Ovary (tissue), 9 donors: ENCODE data around the gene CPT1C. TPM values are rescaled to one million over a fixed set of nuclear protein-coding genes. Genes with fewer than 3 reads are reported as not detected.

Source experiments
- DNase-seq, 5 donors: peaks; one replicate each; pipeline ENCODE4 v3.0.0-alpha.2; 2019 to 2020
- H3K27ac ChIP-seq, 2 donors: fragments of 200-600 bp; one replicate each; pipeline versions ENCODE4 v1.5.1 to v1.8.0; 2019 to 2022
- H3K27me3 ChIP-seq: fragments of 200-600 bp; one replicate; pipeline ENCODE4 v1.8.0; 2022
- H3K36me3 ChIP-seq: fragments of 200-600 bp; sonication (generic); one replicate; pipeline ENCODE4 v1.5.1; 2019
- H3K4me1 ChIP-seq: one replicate; pipeline ENCODE4 v1.8.1; 2013; ENCODE audit warnings: mild to moderate bottlenecking, moderate library complexity; ENCODE audit not compliant: insufficient read depth
- H3K4me3 ChIP-seq: fragments of 200-600 bp; sonication (generic); one replicate; pipeline ENCODE4 v1.5.1; 2017
- H3K9me3 ChIP-seq, 2 donors: fragments of 200-600 bp in 1 of 2; sonication (generic) in 1 of 2; one replicate each; pipeline versions ENCODE4 v1.5.1 to v1.8.1; 2013 to 2019; ENCODE audit warnings: mild to moderate bottlenecking in 1 of 2, moderate library complexity in 1 of 2
- CTCF ChIP-seq, 3 donors: fragments of 450-650 bp in 2 of 3; fragments of 200-600 bp in 1 of 3; IDR thresholded peaks; one replicate each; pipeline versions ENCODE4 v1.5.1 to v1.8.0; 2016 to 2022; ENCODE audit warnings: antibody characterized with exemption in 3 of 3, mild to moderate bottlenecking in 1 of 3
- EP300 ChIP-seq: sonication (generic); formaldehyde crosslinking; IDR thresholded peaks from one replicate; pipeline ENCODE4 v1.6.1; 2017; ENCODE audit warnings: antibody characterized with exemption
- POLR2A ChIP-seq: fragments of 450-650 bp; IDR thresholded peaks from one replicate; pipeline ENCODE4 v1.6.1; 2017; ENCODE audit warnings: antibody characterized with exemption, mild to moderate bottlenecking, moderate library complexity
- WGBS, 3 donors: extraction: QIAGEN DNeasy Blood & Tissue Kit in 1 of 3; methylation state at CpG; one replicate each; pipeline versions ENCODE4 v1.1.5 to v1.1.7; 2013 to 2017; 5-methylcytosine and 5-hydroxymethylcytosine counted together
- intact Hi-C, 4 donors: fragments of 100-400 bp; cut with DNase I; formaldehyde crosslinking; loops; one replicate each; pipeline versions ENCODE4 v1.11.0 to v1.15.1; 2022 to 2023
- polyA plus RNA-seq, 2 donors: library from polyadenylated mRNA; stranded (reverse); fragments of 200-250 nt in 1 of 2; fragments of 350-450 nt in 1 of 2; fragmentation: Illumina TruSeq in 1 of 2; extraction: RNeasy Lipid Tissue Mini Kit (QIAGEN cat#74804) in 1 of 2; gene quantifications; one replicate each; pipeline ENCODE4 v1.2.3, GENCODE V29; 2013 to 2014
- total RNA-seq, 7 donors: library from RNA; depleted of rRNA in 2 of 7; stranded (reverse); fragments of >200 nt in 2 of 7; fragmentation: NEBNext Ultra II Directional in 3 of 7; extraction: Animal tissue kit (Norgen Biotek cat#: 25700) in 3 of 7; gene quantifications; one replicate each; pipeline versions ENCODE4 v1.1.0 to v1.2.4, GENCODE V29; 2016 to 2023
- donor health status: DM: no; HTN: no; CAD: no; lungs with moderate emphysema.
- donor health status: DM: no; HTN: no; CAD: no.
- donor health status: Bipolar disorder and iron deficiency.
- donor health status: DM: yes; HTN: yes; CAD: no.
- donor health status: DM: no; HTN: no; CAD: no.
- donor health status: DM: yes; HTN: yes; CAD: no.

Gene CPT1C
- total and polyA plus RNA-seq, 9 donors: 4.6 to 25.8 (median 12.9) TPM

- no peak for DNase-seq
- Histone ChIP-seq H3K4me1 (peaks cover 3% of the 10 kb centered on the region), H3K27ac (no peak overlapping the region), H3K36me3 (no peaks in the 10 kb centered on the region), H3K27me3 (no peaks in the 10 kb centered on the region), H3K4me3 (no peak overlapping the region), H3K9me3 (no peaks in the 10 kb centered on the region)
- WGBS, 3 donors: 93 to 96% (median 94%) methylated on average over 23 of the region's 23 CpGs
- intact Hi-C loops: loop anchor here in 1 of 4 donors (5.0 kb wide), 1 partner anchor 137 kb away; no protein-coding TSS in a partner anchor
- TF ChIP-seq POLR2A: no peak
- no peak for TF ChIP-seq EP300
- TF ChIP-seq CTCF (IDR thresholded peaks at IDR 0.05): no peak
Observed at GRCh38 chr19:49744946-49745381, 54.0 kb downstream of the CPT1C start.

- 48 to 57% (median 53%) methylated on average over 51 to 52 of the region's 52 CpGs for WGBS, 3 donors
- TF ChIP-seq CTCF (IDR thresholded peaks at IDR 0.05) (no peak), EP300 (no peak), POLR2A (no peak)
- H3K27me3 ChIP-seq: no peaks in the 10 kb centered on the region
- no peaks in the 10 kb centered on the region for H3K36me3 ChIP-seq
- H3K4me3 ChIP-seq: no peak overlapping the region
- DNase-seq: peak; percentile 63 to 74 (median 73)
- H3K27ac ChIP-seq: no peak overlapping the region
- no peaks in the 10 kb centered on the region for H3K9me3 ChIP-seq
- peaks cover 3% of the 10 kb centered on the region for H3K4me1 ChIP-seq
- intact Hi-C loops: loop anchor here in 1 of 4 donors (5.0 kb wide), 1 partner anchor 136 kb away; no protein-coding TSS in a partner anchor
Observed at GRCh38 chr19:49746206-49746958, 55.5 kb downstream of the CPT1C start.

GRCh38 chr19:49749055-49749716 lies 58.3 kb downstream of the CPT1C start:
- no peaks in the 10 kb centered on the region for H3K27me3 ChIP-seq
- H3K4me1 ChIP-seq: peaks cover 3% of the 10 kb centered on the region
- intact Hi-C loops: loop anchor here in 1 of 4 donors (5.0 kb wide), 1 partner anchor 133 kb away; no protein-coding TSS in a partner anchor
- no peaks in the 10 kb centered on the region for H3K9me3 ChIP-seq
- DNase-seq: no peak
- H3K27ac ChIP-seq: no peak overlapping the region
- 81 to 86% (median 82%) methylated on average over 6 of the region's 6 CpGs for WGBS, 3 donors
- TF ChIP-seq CTCF (IDR thresholded peaks at IDR 0.05): no peak
- no peak for TF ChIP-seq POLR2A
- TF ChIP-seq EP300: no peak
- no peak overlapping the region for H3K4me3 ChIP-seq
- no peaks in the 10 kb centered on the region for H3K36me3 ChIP-seq

- DNase-seq: no peak
- intact Hi-C loops: loop anchor here in 1 of 4 donors (5.0 kb wide), 1 partner anchor 133 kb away; no protein-coding TSS in a partner anchor
- no peaks in the 10 kb centered on the region for H3K27me3 ChIP-seq
- H3K4me3 ChIP-seq: no peak overlapping the region
- H3K36me3 ChIP-seq: no peaks in the 10 kb centered on the region
- H3K4me1 ChIP-seq: peaks cover 3% of the 10 kb centered on the region
- 60 to 68% (median 67%) methylated on average over 1 of the region's 1 CpG for WGBS, 3 donors
- TF ChIP-seq POLR2A: no peak
- no peak for TF ChIP-seq EP300
- TF ChIP-seq CTCF (IDR thresholded peaks at IDR 0.05): no peak
- H3K9me3 ChIP-seq: no peaks in the 10 kb centered on the region
- no peak overlapping the region for H3K27ac ChIP-seq
Observed at GRCh38 chr19:49749771-49750170, 58.9 kb downstream of the CPT1C start.
